ENCODE data around the gene CCNJL. TPM values are rescaled to one million over a fixed set of nuclear protein-coding genes. Genes with fewer than 3 reads are reported as not detected.
A peak's percentile ranks its signal among the peaks of the same experiment; 100 is the strongest.

Gene CCNJL
- total and polyA plus RNA-seq, 3 experiments from 2014 or later = not detected

GRCh38 chr5:160326981-160327380 lies 14.6 kb upstream of the CCNJL start:
- Mint-ChIP-seq H3K4me1 (no peaks in the 10 kb centered on the region), H3K27ac (no peak overlapping the region), H3K9me3 (no peaks in the 10 kb centered on the region), H3K4me3 (no peak overlapping the region), H3K36me3 (peaks cover 0 to 4% (median 0%) of the 10 kb centered on the region in 3 donors), H3K27me3 (peaks cover 3 to 13% of the 10 kb centered on the region in 2 donors)
- POLR2A ChIA-PET = no interaction called here
- CTCF ChIA-PET = no interaction called here
- Histone ChIP-seq H3K27me3 (ENCODE audit: insufficient read depth, low read length, poor library complexity, severe bottlenecking) (no peaks in the 10 kb centered on the region), H3K27ac (ENCODE audit: low read depth, low read length) (no peak overlapping the region), H3K36me3 (ENCODE audit: insufficient read depth, low read length) (no peaks in the 10 kb centered on the region), H3K9me3 (ENCODE audit: low read length) (no peaks in the 10 kb centered on the region), H3K4me3 (ENCODE audit: low read length) (no peak overlapping the region), H3K4me1 (ENCODE audit: insufficient read depth, low read length) (no peaks in the 10 kb centered on the region)
- no peak for DNase-seq

DNA sequence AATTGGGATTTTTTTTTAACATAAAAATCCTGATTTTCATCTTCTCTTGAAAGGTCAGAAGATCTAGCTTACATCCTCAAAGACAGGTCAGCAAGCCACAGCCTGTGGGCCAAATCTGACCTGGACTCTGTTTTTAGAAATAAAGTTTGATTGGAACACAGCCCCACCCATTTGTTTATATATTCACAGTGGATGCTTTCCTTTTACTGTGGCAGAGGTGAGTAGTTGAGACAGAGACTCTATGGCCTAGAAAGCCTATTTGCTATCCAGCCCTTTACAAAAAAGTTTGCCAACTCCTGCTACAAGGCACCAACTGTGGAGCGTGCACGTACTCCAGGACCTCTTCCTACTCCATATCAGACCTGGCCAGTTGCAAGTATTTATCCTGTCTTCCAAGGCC lies 13.4 kb upstream of the CCNJL start:
- peaks cover 3 to 15% of the 10 kb centered on the region in 2 donors for H3K27me3 Mint-ChIP-seq
- Histone ChIP-seq H3K4me3 (ENCODE audit: low read length) (no peak overlapping the region), H3K36me3 (ENCODE audit: insufficient read depth, low read length) (no peaks in the 10 kb centered on the region), H3K4me1 (ENCODE audit: insufficient read depth, low read length) (no peaks in the 10 kb centered on the region), H3K27ac (ENCODE audit: low read depth, low read length) (no peak overlapping the region), H3K9me3 (ENCODE audit: low read length) (no peaks in the 10 kb centered on the region), H3K27me3 (ENCODE audit: insufficient read depth, low read length, poor library complexity, severe bottlenecking) (no peaks in the 10 kb centered on the region)
- H3K9me3 Mint-ChIP-seq = no peaks in the 10 kb centered on the region
- H3K27ac Mint-ChIP-seq = no peak overlapping the region
- no peak for DNase-seq
- ChIA-PET POLR2A (no interaction called here), CTCF (no interaction called here)
- no peak overlapping the region for H3K4me3 Mint-ChIP-seq
- H3K4me1 Mint-ChIP-seq = no peaks in the 10 kb centered on the region
- peaks cover 0 to 4% (median 0%) of the 10 kb centered on the region in 3 donors for H3K36me3 Mint-ChIP-seq

- Histone ChIP-seq H3K4me3 (ENCODE audit: low read length) (no peak overlapping the region), H3K36me3 (ENCODE audit: insufficient read depth, low read length) (no peaks in the 10 kb centered on the region), H3K27me3 (ENCODE audit: insufficient read depth, low read length, poor library complexity, severe bottlenecking) (no peaks in the 10 kb centered on the region), H3K27ac (ENCODE audit: low read depth, low read length) (no peak overlapping the region), H3K4me1 (ENCODE audit: insufficient read depth, low read length) (no peaks in the 10 kb centered on the region), H3K9me3 (ENCODE audit: low read length) (no peaks in the 10 kb centered on the region)
- CTCF ChIA-PET = no interaction called here
- peaks cover 0 to 4% (median 0%) of the 10 kb centered on the region in 3 donors for H3K36me3 Mint-ChIP-seq
- DNase-seq = no peak
- H3K9me3 Mint-ChIP-seq = no peaks in the 10 kb centered on the region
- H3K4me3 Mint-ChIP-seq = no peak overlapping the region
- POLR2A ChIA-PET = no interaction called here
- no peak overlapping the region for H3K27ac Mint-ChIP-seq
- H3K27me3 Mint-ChIP-seq = peaks cover 3 to 21% of the 10 kb centered on the region in 2 donors
- no peaks in the 10 kb centered on the region for H3K4me1 Mint-ChIP-seq
Observed at GRCh38 chr5:160324886-160325285, 12.5 kb upstream of the CCNJL start.

- no peaks in the 10 kb centered on the region for H3K9me3 ChIP-seq (ENCODE audit: low read length)
- Mint-ChIP-seq H3K27ac (no peak overlapping the region), H3K36me3 (no peaks in the 10 kb centered on the region), H3K9me3 (peaks cover 0 to 2% (median 0%) of the 10 kb centered on the region in 5 donors), H3K27me3 (peaks cover 9 to 47% of the 10 kb centered on the region in 2 donors), H3K4me3 (no peak overlapping the region), H3K4me1 (no peaks in the 10 kb centered on the region)
- ChIA-PET POLR2A (no interaction called here), CTCF (no interaction called here)
- no peak overlapping the region for H3K4me3 ChIP-seq (ENCODE audit: low read length)
- H3K27ac ChIP-seq (ENCODE audit: low read depth, low read length) = no peak overlapping the region
- no peaks in the 10 kb centered on the region for H3K4me1 ChIP-seq (ENCODE audit: insufficient read depth, low read length)
- peaks cover 3% of the 10 kb centered on the region for H3K27me3 ChIP-seq (ENCODE audit: insufficient read depth, low read length, poor library complexity, severe bottlenecking)
- no peak for DNase-seq
- no peaks in the 10 kb centered on the region for H3K36me3 ChIP-seq (ENCODE audit: insufficient read depth, low read length)
Observed at GRCh38 chr5:160318409-160318808, 6.0 kb upstream of the CCNJL start.

DNA sequence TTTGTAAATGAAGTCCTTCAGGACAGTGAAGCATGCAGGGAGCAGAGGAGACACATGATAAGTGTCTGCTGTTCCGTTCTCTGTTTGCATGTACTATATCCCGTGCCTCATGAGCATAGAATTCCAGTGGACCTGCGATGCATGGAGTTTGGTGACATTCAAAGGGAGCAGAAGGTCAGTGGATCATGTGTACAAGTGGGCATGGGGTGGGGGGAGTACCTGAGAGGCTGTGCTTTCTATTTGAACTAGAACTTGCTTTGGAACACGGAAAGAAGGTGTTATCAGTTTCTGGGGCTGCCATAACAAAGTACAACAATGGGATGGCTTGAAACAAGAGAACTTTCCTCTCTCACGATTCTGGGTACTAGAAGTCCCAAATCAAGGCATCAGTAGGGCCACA lies 5.1 kb upstream of the CCNJL start:
- peaks cover 3 to 8% (median 5%) of the 10 kb centered on the region in 3 donors for H3K4me1 Mint-ChIP-seq
- CTCF ChIA-PET = no interaction called here

GRCh38 chr5:160315968-160316367 lies 3.6 kb upstream of the CCNJL start:
- POLR2A ChIA-PET = no interaction called here

More for the DNA sequence above, 5.1 kb upstream of the CCNJL start:
- no peak overlapping the region for H3K27ac ChIP-seq (ENCODE audit: low read depth, low read length)
- Mint-ChIP-seq H3K36me3 (no peaks in the 10 kb centered on the region), H3K27ac (no peak overlapping the region), H3K9me3 (peaks cover 0 to 2% (median 0%) of the 10 kb centered on the region in 5 donors), H3K4me3 (no peak overlapping the region), H3K27me3 (peaks cover 18 to 56% of the 10 kb centered on the region in 2 donors)
- H3K36me3 ChIP-seq (ENCODE audit: insufficient read depth, low read length) = no peaks in the 10 kb centered on the region
- no peaks in the 10 kb centered on the region for H3K9me3 ChIP-seq (ENCODE audit: low read length)
- POLR2A ChIA-PET = no interaction called here
- no peaks in the 10 kb centered on the region for H3K4me1 ChIP-seq (ENCODE audit: insufficient read depth, low read length)
- DNase-seq = no peak
- H3K4me3 ChIP-seq (ENCODE audit: low read length) = no peak overlapping the region
- peaks cover 12% of the 10 kb centered on the region for H3K27me3 ChIP-seq (ENCODE audit: insufficient read depth, low read length, poor library complexity, severe bottlenecking)

DNA sequence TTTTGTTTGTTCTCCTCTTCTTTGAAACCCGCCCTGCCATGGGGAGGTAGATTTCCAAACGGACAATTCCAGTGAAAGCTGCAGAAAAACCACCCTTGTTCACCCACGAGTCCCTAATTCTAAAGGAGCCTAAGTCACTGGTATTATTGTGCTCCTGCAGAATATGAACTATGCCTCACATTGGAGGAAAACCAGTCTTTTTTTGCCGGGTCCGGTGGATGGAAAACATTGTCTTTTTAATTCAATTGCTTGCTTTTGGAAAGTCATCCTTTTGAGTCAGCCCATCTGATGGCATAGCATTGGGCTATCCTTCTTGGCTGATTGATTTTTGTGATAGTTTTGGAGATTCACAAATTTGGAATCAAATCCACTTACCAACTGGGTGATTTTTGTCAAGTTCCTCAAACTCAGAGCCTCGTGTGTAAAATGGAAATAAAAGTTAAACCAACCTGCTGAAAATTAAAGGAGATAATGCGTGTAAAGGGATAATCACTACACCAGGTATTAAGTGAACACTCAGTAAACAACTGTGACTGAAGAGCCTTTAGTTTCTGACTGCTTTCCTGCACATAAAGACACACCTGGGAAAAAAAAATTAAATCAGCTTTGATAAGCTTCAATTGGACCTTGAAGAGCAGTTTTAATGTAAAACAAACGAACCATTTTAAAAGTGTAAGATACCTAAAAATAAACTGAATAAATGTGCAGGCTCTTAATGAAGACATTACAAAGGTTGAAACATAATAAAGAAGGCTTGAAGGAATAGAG lies 780 bp upstream of the CCNJL start:
- peaks cover 27% of the 10 kb centered on the region for H3K27me3 ChIP-seq (ENCODE audit: insufficient read depth, low read length, poor library complexity, severe bottlenecking)
- CTCF ChIA-PET = no interaction called here

More at GRCh38 chr5:160315968-160316367, 3.6 kb upstream of the CCNJL start:
- Histone ChIP-seq H3K4me1 (ENCODE audit: insufficient read depth, low read length) (no peaks in the 10 kb centered on the region), H3K27ac (ENCODE audit: low read depth, low read length) (no peak overlapping the region), H3K36me3 (ENCODE audit: insufficient read depth, low read length) (no peaks in the 10 kb centered on the region), H3K4me3 (ENCODE audit: low read length) (no peak overlapping the region), H3K9me3 (ENCODE audit: low read length) (no peaks in the 10 kb centered on the region), H3K27me3 (ENCODE audit: insufficient read depth, low read length, poor library complexity, severe bottlenecking) (peaks cover 14% of the 10 kb centered on the region)
- Mint-ChIP-seq H3K27ac (no peak overlapping the region), H3K27me3 (peaks cover 24 to 57% of the 10 kb centered on the region in 2 donors), H3K4me3 (no peak overlapping the region), H3K36me3 (no peaks in the 10 kb centered on the region), H3K9me3 (peaks cover 0 to 2% (median 0%) of the 10 kb centered on the region in 5 donors), H3K4me1 (peaks cover 5 to 12% (median 5%) of the 10 kb centered on the region in 3 donors)
- CTCF ChIA-PET = no interaction called here
- no peak for DNase-seq

DNA sequence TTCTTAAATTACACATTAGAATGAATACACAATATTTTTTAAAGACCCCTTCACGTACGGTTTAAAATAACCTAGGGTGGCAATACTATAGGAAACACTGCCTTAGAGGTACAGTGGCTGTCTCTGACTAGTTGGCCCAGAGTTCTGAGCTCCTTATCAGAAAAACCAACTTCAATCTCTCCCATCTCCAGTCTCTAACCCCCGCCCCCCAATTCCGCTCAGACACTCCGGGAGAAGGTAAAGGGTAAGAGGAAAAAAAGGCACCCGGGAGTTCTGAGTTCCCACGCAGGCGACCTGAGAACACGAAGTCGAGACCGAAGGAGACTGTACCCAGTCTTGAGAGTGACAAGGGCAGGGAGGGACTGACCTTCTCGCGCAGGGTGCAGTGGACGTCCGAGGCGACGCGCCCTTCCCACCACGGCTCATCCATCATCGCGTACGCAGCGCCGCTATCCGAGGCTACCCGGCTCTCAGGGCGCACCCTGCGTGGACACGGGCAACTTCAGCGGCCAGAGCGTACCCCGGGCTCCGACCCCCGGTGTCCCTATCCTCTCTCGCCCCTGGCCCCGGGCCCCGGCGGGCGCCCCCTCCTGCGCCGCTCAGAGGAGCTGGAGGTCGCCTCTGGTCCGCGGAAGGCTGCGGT lies 752 bp downstream of the CCNJL start:
- POLR2A ChIA-PET = no interaction called here

More for the DNA sequence above, 780 bp upstream of the CCNJL start:
- Histone ChIP-seq H3K36me3 (ENCODE audit: insufficient read depth, low read length) (no peaks in the 10 kb centered on the region), H3K9me3 (ENCODE audit: low read length) (no peaks in the 10 kb centered on the region), H3K27ac (ENCODE audit: low read depth, low read length) (no peak overlapping the region), H3K4me3 (ENCODE audit: low read length) (no peak overlapping the region), H3K4me1 (ENCODE audit: insufficient read depth, low read length) (no peaks in the 10 kb centered on the region)
- DNase-seq = no peak
- POLR2A ChIA-PET = no interaction called here
- Mint-ChIP-seq H3K27me3 (peaks cover 27 to 73% of the 10 kb centered on the region in 2 donors), H3K4me3 (peak overlapping the region in 6 of 7 donors; percentile 51 to 82 (median 70)), H3K9me3 (peaks cover 0 to 2% (median 0%) of the 10 kb centered on the region in 5 donors), H3K4me1 (peaks cover 5 to 12% (median 5%) of the 10 kb centered on the region in 3 donors), H3K36me3 (no peaks in the 10 kb centered on the region), H3K27ac (peak overlapping the region in 1 of 8 donors; percentile 40)

More for the DNA sequence above, 752 bp downstream of the CCNJL start:
- Histone ChIP-seq H3K9me3 (ENCODE audit: low read length) (no peaks in the 10 kb centered on the region), H3K27ac (ENCODE audit: low read depth, low read length) (no peak overlapping the region), H3K4me3 (ENCODE audit: low read length) (no peak overlapping the region), H3K36me3 (ENCODE audit: insufficient read depth, low read length) (no peaks in the 10 kb centered on the region), H3K27me3 (ENCODE audit: insufficient read depth, low read length, poor library complexity, severe bottlenecking) (peaks cover 27% of the 10 kb centered on the region), H3K4me1 (ENCODE audit: insufficient read depth, low read length) (no peaks in the 10 kb centered on the region)
- no peaks in the 10 kb centered on the region for H3K36me3 Mint-ChIP-seq
- H3K27ac Mint-ChIP-seq = no peak overlapping the region
- peak overlapping the region in 5 of 7 donors; percentile 49 to 82 (median 56) for H3K4me3 Mint-ChIP-seq
- peaks cover 30 to 74% of the 10 kb centered on the region in 2 donors for H3K27me3 Mint-ChIP-seq
- CTCF ChIA-PET = no interaction called here
- DNase-seq = no peak
- peaks cover 5 to 12% (median 5%) of the 10 kb centered on the region in 3 donors for H3K4me1 Mint-ChIP-seq
- no peaks in the 10 kb centered on the region for H3K9me3 Mint-ChIP-seq
